ENCODE results near the gene SARM1. TPM values are rescaled to one million over a fixed set of nuclear protein-coding genes. Genes with fewer than 3 reads are reported as not detected.
"Not testable (repeated sequence)": the region's sequence is repeated elsewhere in the genome, so short reads cannot be mapped to it uniquely, and the experiment has no call there.

Gene SARM1
- total and polyA plus RNA-seq, 2 experiments from 2014 or later, result 14.5 to 19.5 TPM

- no peaks in the 10 kb centered on the region for H3K27me3 ChIP-seq
- peak overlapping the region; percentile 4 for H3K4me2 ChIP-seq
- H2AFZ ChIP-seq, result no peak overlapping the region
- H3K79me2 ChIP-seq, result peaks cover 52% of the 10 kb centered on the region
- no peak for TF ChIP-seq CTCF (IDR thresholded peaks at IDR 0.05; ENCODE audit: poor library complexity)
- TF ChIP-seq EZH2phosphoT487 (IDR thresholded peaks at IDR 0.05; ENCODE audit: low read depth, severe bottlenecking, unreplicated experiment), result no peak
- no peak for TF ChIP-seq EZH2 (IDR thresholded peaks at IDR 0.05; ENCODE audit: borderline replicate concordance)
- H3K4me1 ChIP-seq (ENCODE audit: insufficient read depth), result peaks cover 20% of the 10 kb centered on the region
- DNase-seq (ENCODE audit: low spot score), result no peak
- no peak overlapping the region for H3K27ac ChIP-seq
- no peak overlapping the region for H3K4me3 ChIP-seq
- no peaks in the 10 kb centered on the region for H3K36me3 ChIP-seq (replicated peaks; ENCODE audit: insufficient read depth, low read depth)
- H3K9me2 ChIP-seq (replicated peaks; ENCODE audit: insufficient read depth), result no peaks in the 10 kb centered on the region
- H3K9me3 ChIP-seq (ENCODE audit: low read depth), result no peaks in the 10 kb centered on the region
- 76% methylated on average over 5 of the region's 5 CpGs for WGBS (ENCODE audit: low lambda C conversion rate, missing lambda C conversion rate)
- H4K20me1 ChIP-seq (ENCODE audit: insufficient read depth, poor library complexity, severe bottlenecking), result peaks cover 8% of the 10 kb centered on the region
Observed at GRCh38 chr17:28338056-28338768, 33.3 kb upstream of the SARM1 start.

- DNase-seq (ENCODE audit: low spot score); H3K36me3 ChIP-seq (replicated peaks; ENCODE audit: insufficient read depth, low read depth); H3K9me3 ChIP-seq (ENCODE audit: low read depth); H3K27me3 ChIP-seq; H3K4me3 ChIP-seq; H4K20me1 ChIP-seq (ENCODE audit: insufficient read depth, poor library complexity, severe bottlenecking); H2AFZ ChIP-seq; H3K9me2 ChIP-seq (replicated peaks; ENCODE audit: insufficient read depth); H3K4me2 ChIP-seq; H3K27ac ChIP-seq: not testable (repeated sequence)
- Histone ChIP-seq H3K4me1 (ENCODE audit: insufficient read depth) (peaks cover 16% of the 10 kb centered on the region), H3K79me2 (peaks cover 46% of the 10 kb centered on the region)
- 85% methylated on average over 8 of the region's 8 CpGs for WGBS (ENCODE audit: low lambda C conversion rate, missing lambda C conversion rate)
Observed at GRCh38 chr17:28338769-28339212, 32.7 kb upstream of the SARM1 start.

GRCh38 chr17:28339431-28339830 is 32.1 kb upstream of the SARM1 start:
- H3K9me3 ChIP-seq (ENCODE audit: low read depth), result no peaks in the 10 kb centered on the region
- H3K27me3 ChIP-seq, result no peaks in the 10 kb centered on the region
- no peak overlapping the region for H3K4me3 ChIP-seq
- peaks cover 10% of the 10 kb centered on the region for H3K4me1 ChIP-seq (ENCODE audit: insufficient read depth)
- no peak for DNase-seq (ENCODE audit: low spot score)
- peaks cover 40% of the 10 kb centered on the region for H3K79me2 ChIP-seq
- H3K36me3 ChIP-seq (replicated peaks; ENCODE audit: insufficient read depth, low read depth), result no peaks in the 10 kb centered on the region
- H3K27ac ChIP-seq, result no peak overlapping the region
- H3K9me2 ChIP-seq (replicated peaks; ENCODE audit: insufficient read depth), result no peaks in the 10 kb centered on the region
- H3K4me2 ChIP-seq, result no peak overlapping the region
- peaks cover 8% of the 10 kb centered on the region for H4K20me1 ChIP-seq (ENCODE audit: insufficient read depth, poor library complexity, severe bottlenecking)
- no peak overlapping the region for H2AFZ ChIP-seq
- no peak for TF ChIP-seq EZH2 (IDR thresholded peaks at IDR 0.05; ENCODE audit: borderline replicate concordance)
- TF ChIP-seq CTCF (IDR thresholded peaks at IDR 0.05; ENCODE audit: poor library complexity), result no peak
- TF ChIP-seq EZH2phosphoT487 (IDR thresholded peaks at IDR 0.05; ENCODE audit: low read depth, severe bottlenecking, unreplicated experiment), result no peak
- WGBS (ENCODE audit: low lambda C conversion rate, missing lambda C conversion rate), result 97% methylated on average over 15 of the region's 15 CpGs

GRCh38 chr17:28340374-28340773 is 31.1 kb upstream of the SARM1 start:
- Histone ChIP-seq H2AFZ (no peak overlapping the region), H3K4me3 (no peak overlapping the region), H3K36me3 (replicated peaks; ENCODE audit: insufficient read depth, low read depth) (no peaks in the 10 kb centered on the region), H3K27me3 (no peaks in the 10 kb centered on the region), H3K4me2 (no peak overlapping the region), H4K20me1 (ENCODE audit: insufficient read depth, poor library complexity, severe bottlenecking) (peaks cover 8% of the 10 kb centered on the region), H3K79me2 (peaks cover 35% of the 10 kb centered on the region), H3K27ac (no peak overlapping the region), H3K4me1 (ENCODE audit: insufficient read depth) (peaks cover 7% of the 10 kb centered on the region), H3K9me2 (replicated peaks; ENCODE audit: insufficient read depth) (no peaks in the 10 kb centered on the region), H3K9me3 (ENCODE audit: low read depth) (no peaks in the 10 kb centered on the region)
- DNase-seq (ENCODE audit: low spot score), result no peak
- 87% methylated on average over 5 of the region's 6 CpGs for WGBS (ENCODE audit: low lambda C conversion rate, missing lambda C conversion rate)
- no peak for TF ChIP-seq CTCF (IDR thresholded peaks at IDR 0.05; ENCODE audit: poor library complexity)
- TF ChIP-seq EZH2phosphoT487 (IDR thresholded peaks at IDR 0.05; ENCODE audit: low read depth, severe bottlenecking, unreplicated experiment), result no peak
- TF ChIP-seq EZH2 (IDR thresholded peaks at IDR 0.05; ENCODE audit: borderline replicate concordance), result no peak
